Smooth muscle cell (in vitro differentiated cells): ENCODE data around the gene SLC34A1. TPM values are rescaled to one million over a fixed set of nuclear protein-coding genes. Genes with fewer than 3 reads are reported as not detected.
"Not testable (repeated sequence)": the region's sequence is repeated elsewhere in the genome, so short reads cannot be mapped to it uniquely, and the experiment has no call there.

ENCODE experiments used
- DNase-seq: peaks from one replicate; lab custom pipeline; 2025; ENCODE audit not compliant: unreplicated experiment; lab: John Stamatoyannopoulos, UW
- H2AFZ ChIP-seq: fragments of 200-600 bp; sonication (generic); 2 replicates; pipeline ENCODE4 v1.6.0; 2016; ENCODE audit warnings: antibody characterized with exemption, low read depth, mild to moderate bottlenecking
- H3F3A ChIP-seq: fragments of 200-600 bp; sonication (generic); 2 replicates; pipeline ENCODE4 v1.6.0; 2017; ENCODE audit warnings: antibody characterized with exemption, low read depth
- H3K27ac ChIP-seq: fragments of 200-600 bp; sonication (generic); 2 replicates; pipeline ENCODE4 v1.5.1; 2016; ENCODE audit warnings: low read depth, mild to moderate bottlenecking
- H3K27me3 ChIP-seq: fragments of 200-600 bp; sonication (generic); 2 replicates; pipeline ENCODE4 v1.6.1; 2016; ENCODE audit warnings: low read depth, mild to moderate bottlenecking
- H3K36me3 ChIP-seq: fragments of 200-600 bp; sonication (generic); 2 replicates; pipeline ENCODE4 v1.5.1; 2016; ENCODE audit warnings: low read depth
- H3K4me1 ChIP-seq: fragments of 200-600 bp; sonication (generic); 2 replicates; pipeline ENCODE4 v1.5.1; 2016; ENCODE audit warnings: low read depth
- H3K4me2 ChIP-seq: fragments of 200-600 bp; sonication (generic); 2 replicates; pipeline ENCODE4 v1.6.0; 2016; ENCODE audit warnings: mild to moderate bottlenecking
- H3K4me3 ChIP-seq: fragments of 200-600 bp; sonication (generic); 2 replicates; pipeline ENCODE4 v1.5.1; 2016; ENCODE audit warnings: mild to moderate bottlenecking
- H3K79me2 ChIP-seq: fragments of 200-600 bp; sonication (generic); 2 replicates; pipeline ENCODE4 v1.6.0; 2016; ENCODE audit warnings: low read depth, mild to moderate bottlenecking
- H3K9ac ChIP-seq: fragments of 200-600 bp; sonication (generic); 2 replicates; pipeline ENCODE4 v1.6.0; 2016; ENCODE audit warnings: low read depth
- H3K9me3 ChIP-seq: fragments of 200-600 bp; sonication (generic); replicated peaks from 2 replicates; pipeline ENCODE4 v1.5.1; 2016; ENCODE audit warnings: low read depth
- H4K20me1 ChIP-seq: fragments of 200-600 bp; sonication (generic); 2 replicates; pipeline ENCODE4 v1.6.0; 2016; ENCODE audit warnings: low read depth
- CTCF ChIP-seq: fragments of 200-600 bp; sonication (generic); IDR thresholded peaks from 2 replicates; pipeline ENCODE4 v1.5.1; 2017; ENCODE audit warnings: borderline replicate concordance, mild to moderate bottlenecking, antibody characterized with exemption; ENCODE audit not compliant: insufficient read depth, poor library complexity, severe bottlenecking
- WGBS: methylation state at CpG from one replicate; pipeline ENCODE4 v1.1.7; 2016; ENCODE audit warnings: low lambda C conversion rate; 5-methylcytosine and 5-hydroxymethylcytosine counted together
- polyA plus RNA-seq: library from polyadenylated mRNA; unstranded; fragments of >200 nt; fragmentation: Nextera tagmentation; extraction: Ambion mirVana; gene quantifications from 2 replicates; pipeline ENCODE4 v1.2.1, GENCODE V29; 2016
- total RNA-seq: library from RNA; depleted of rRNA; stranded (reverse); fragments of >200 nt; gene quantifications from 2 replicates; pipeline ENCODE4 v1.2.3, GENCODE V29; 2014

SLC34A1 gene
- total and polyA plus RNA-seq, 2 experiments from 2014 or later, result not detected

GRCh38 chr5:177373806-177374205, 10.4 kb upstream of the SLC34A1 start:
- Histone ChIP-seq H2AFZ (no peak overlapping the region), H3K9me3 (no peaks in the 10 kb centered on the region), H3F3A (peaks cover 7% of the 10 kb centered on the region), H3K36me3 (no peaks in the 10 kb centered on the region), H3K4me3 (no peak overlapping the region), H3K27me3 (no peaks in the 10 kb centered on the region), H4K20me1 (no peaks in the 10 kb centered on the region), H3K27ac (no peak overlapping the region), H3K9ac (no peak overlapping the region), H3K4me1 (no peaks in the 10 kb centered on the region), H3K4me2 (no peak overlapping the region), H3K79me2 (no peaks in the 10 kb centered on the region)
- DNase-seq, result no peak
- WGBS, result 63% methylated on average over 6 of the region's 6 CpGs
- TF ChIP-seq CTCF, result no peak

GRCh38 chr5:177374211-177374610, 10.0 kb upstream of the SLC34A1 start:
- H3K4me1 ChIP-seq, result no peaks in the 10 kb centered on the region
- H3K9me3 ChIP-seq, result no peaks in the 10 kb centered on the region
- no peaks in the 10 kb centered on the region for H4K20me1 ChIP-seq
- no peak overlapping the region for H2AFZ ChIP-seq
- no peak for TF ChIP-seq CTCF
- H3K4me2 ChIP-seq, result no peak overlapping the region
- H3K79me2 ChIP-seq, result no peaks in the 10 kb centered on the region
- no peak overlapping the region for H3K27ac ChIP-seq
- DNase-seq, result no peak
- H3K27me3 ChIP-seq, result no peaks in the 10 kb centered on the region
- H3K9ac ChIP-seq, result no peak overlapping the region
- H3K4me3 ChIP-seq, result no peak overlapping the region
- WGBS, result 76% methylated on average over 5 of the region's 5 CpGs
- H3F3A ChIP-seq, result peaks cover 7% of the 10 kb centered on the region
- no peaks in the 10 kb centered on the region for H3K36me3 ChIP-seq

GRCh38 chr5:177375516-177375915, 8.7 kb upstream of the SLC34A1 start:
- H3K79me2 ChIP-seq, H3K36me3 ChIP-seq, H2AFZ ChIP-seq, H4K20me1 ChIP-seq, H3K4me1 ChIP-seq, H3K9ac ChIP-seq, H3K27me3 ChIP-seq, H3K4me3 ChIP-seq, H3K27ac ChIP-seq, H3F3A ChIP-seq, H3K9me3 ChIP-seq, H3K4me2 ChIP-seq, DNase-seq: not testable (repeated sequence)
- 82% methylated on average over 5 of the region's 5 CpGs for WGBS

- 92% methylated on average over 11 of the region's 11 CpGs for WGBS
- H3K4me1 ChIP-seq, result no peaks in the 10 kb centered on the region
- no peak for DNase-seq
- H2AFZ ChIP-seq, result no peak overlapping the region
- no peak overlapping the region for H3K4me2 ChIP-seq
- H3K9ac ChIP-seq, result no peak overlapping the region
- TF ChIP-seq CTCF, result no peak
- H3K79me2 ChIP-seq, result no peaks in the 10 kb centered on the region
- H4K20me1 ChIP-seq, result no peaks in the 10 kb centered on the region
- H3F3A ChIP-seq, result no peaks in the 10 kb centered on the region
- no peak overlapping the region for H3K27ac ChIP-seq
- H3K27me3 ChIP-seq, result no peaks in the 10 kb centered on the region
- H3K4me3 ChIP-seq, result no peak overlapping the region
- no peaks in the 10 kb centered on the region for H3K36me3 ChIP-seq
- H3K9me3 ChIP-seq, result no peaks in the 10 kb centered on the region
These were observed 8.1 kb upstream of the SLC34A1 start for GRCh38 chr5:177376107-177376506.
